Measurements from ENCODE around the gene POC1B.

Gene POC1B

DNA sequence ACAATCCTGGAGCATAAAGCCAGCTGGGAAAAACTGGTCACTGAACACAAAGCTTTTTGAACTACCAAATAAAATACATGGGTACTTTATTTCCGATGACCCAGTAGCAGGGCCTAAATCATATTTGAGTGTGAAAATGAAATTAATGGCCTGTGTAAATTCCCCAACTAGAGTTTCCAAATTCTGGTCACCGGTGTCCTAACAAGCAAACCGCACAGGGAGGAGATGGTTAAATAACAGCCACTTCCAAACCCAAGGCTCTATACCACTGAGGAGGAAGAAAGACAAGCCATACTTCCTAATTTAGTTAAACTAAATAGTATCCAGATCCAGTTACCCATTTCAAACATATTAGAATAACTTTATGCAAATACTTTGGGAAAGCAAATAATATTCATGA, 133.5 kb downstream of the POC1B start:
- ATAC-seq: no peak
- TF ChIP-seq PPARA (CRISPR knock-in tag; IDR thresholded peaks at IDR 0.05; ENCODE audit: borderline replicate concordance) (no peak), ZFP3 (CRISPR knock-in tag; IDR thresholded peaks at IDR 0.05) (no peak), ISL1 (CRISPR knock-in tag; IDR thresholded peaks at IDR 0.05) (no peak), SNAI2 (CRISPR knock-in tag; IDR thresholded peaks at IDR 0.05) (no peak), POU6F1 (CRISPR knock-in tag; IDR thresholded peaks at IDR 0.05; ENCODE audit: borderline replicate concordance, low read depth) (no peak), ZNF565 (CRISPR knock-in tag; conservative IDR thresholded peaks at IDR 0.05; ENCODE audit: low read depth) (no peak), OSR1 (CRISPR knock-in tag; IDR thresholded peaks at IDR 0.05) (no peak), BACH2 (CRISPR knock-in tag; IDR thresholded peaks at IDR 0.05; ENCODE audit: borderline replicate concordance) (no peak), PATZ1 (CRISPR knock-in tag; IDR thresholded peaks at IDR 0.05; ENCODE audit: borderline replicate concordance) (no peak), ESRRG (CRISPR knock-in tag; IDR thresholded peaks at IDR 0.05) (no peak)

DNA sequence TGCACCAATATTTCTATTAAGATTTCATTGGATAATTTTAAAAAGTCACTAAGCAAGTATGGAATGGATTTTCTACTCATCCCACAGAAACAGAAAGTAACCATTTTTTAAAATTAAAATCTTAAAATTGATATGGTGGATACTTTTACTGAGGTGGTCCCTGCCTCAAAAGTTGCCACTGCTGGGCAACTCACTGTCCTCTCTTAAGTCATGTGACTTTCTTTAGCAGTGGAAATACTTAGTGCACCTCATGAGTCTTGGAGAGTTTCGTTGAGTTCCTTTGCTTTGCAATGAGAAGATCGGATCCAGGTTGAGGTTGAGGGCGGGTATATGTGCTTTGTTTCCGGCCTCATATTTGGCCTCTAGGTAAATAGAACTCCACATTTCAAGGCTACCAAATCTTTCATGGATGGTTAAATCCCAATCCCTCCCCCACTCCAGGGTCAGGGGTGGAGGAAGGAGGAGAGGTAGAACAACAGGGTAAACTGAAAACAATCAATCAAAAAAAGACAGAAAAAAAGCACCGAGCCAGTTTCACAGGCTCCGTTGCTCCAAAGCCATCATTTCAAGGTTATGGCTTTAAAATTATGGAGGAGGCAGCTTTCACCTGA, 134.0 kb downstream of the POC1B start:
- no peak for TF ChIP-seq ARNTL (CRISPR knock-in tag; IDR thresholded peaks at IDR 0.05; ENCODE audit: borderline replicate concordance, low read depth)
- TF ChIP-seq SNAI2 (CRISPR knock-in tag; IDR thresholded peaks at IDR 0.05): no peak
- TF ChIP-seq, protein P1, sequence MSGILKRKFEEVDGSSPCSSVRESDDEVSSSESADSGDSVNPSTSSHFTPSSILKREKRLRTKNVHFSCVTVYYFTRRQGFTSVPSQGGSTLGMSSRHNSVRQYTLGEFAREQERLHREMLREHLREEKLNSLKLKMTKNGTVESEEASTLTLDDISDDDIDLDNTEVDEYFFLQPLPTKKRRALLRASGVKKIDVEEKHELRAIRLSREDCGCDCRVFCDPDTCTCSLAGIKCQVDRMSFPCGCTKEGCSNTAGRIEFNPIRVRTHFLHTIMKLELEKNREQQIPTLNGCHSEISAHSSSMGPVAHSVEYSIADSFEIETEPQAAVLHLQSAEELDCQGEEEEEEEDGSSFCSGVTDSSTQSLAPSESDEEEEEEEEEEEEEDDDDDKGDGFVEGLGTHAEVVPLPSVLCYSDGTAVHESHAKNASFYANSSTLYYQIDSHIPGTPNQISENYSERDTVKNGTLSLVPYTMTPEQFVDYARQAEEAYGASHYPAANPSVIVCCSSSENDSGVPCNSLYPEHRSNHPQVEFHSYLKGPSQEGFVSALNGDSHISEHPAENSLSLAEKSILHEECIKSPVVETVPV (CRISPR knock-in tag; IDR thresholded peaks at IDR 0.05): no peak
- no peak for TF ChIP-seq PPARA (CRISPR knock-in tag; IDR thresholded peaks at IDR 0.05; ENCODE audit: borderline replicate concordance)
- no peak for TF ChIP-seq GLIS3 (CRISPR knock-in tag; IDR thresholded peaks at IDR 0.05)
- TF ChIP-seq, protein P2, sequence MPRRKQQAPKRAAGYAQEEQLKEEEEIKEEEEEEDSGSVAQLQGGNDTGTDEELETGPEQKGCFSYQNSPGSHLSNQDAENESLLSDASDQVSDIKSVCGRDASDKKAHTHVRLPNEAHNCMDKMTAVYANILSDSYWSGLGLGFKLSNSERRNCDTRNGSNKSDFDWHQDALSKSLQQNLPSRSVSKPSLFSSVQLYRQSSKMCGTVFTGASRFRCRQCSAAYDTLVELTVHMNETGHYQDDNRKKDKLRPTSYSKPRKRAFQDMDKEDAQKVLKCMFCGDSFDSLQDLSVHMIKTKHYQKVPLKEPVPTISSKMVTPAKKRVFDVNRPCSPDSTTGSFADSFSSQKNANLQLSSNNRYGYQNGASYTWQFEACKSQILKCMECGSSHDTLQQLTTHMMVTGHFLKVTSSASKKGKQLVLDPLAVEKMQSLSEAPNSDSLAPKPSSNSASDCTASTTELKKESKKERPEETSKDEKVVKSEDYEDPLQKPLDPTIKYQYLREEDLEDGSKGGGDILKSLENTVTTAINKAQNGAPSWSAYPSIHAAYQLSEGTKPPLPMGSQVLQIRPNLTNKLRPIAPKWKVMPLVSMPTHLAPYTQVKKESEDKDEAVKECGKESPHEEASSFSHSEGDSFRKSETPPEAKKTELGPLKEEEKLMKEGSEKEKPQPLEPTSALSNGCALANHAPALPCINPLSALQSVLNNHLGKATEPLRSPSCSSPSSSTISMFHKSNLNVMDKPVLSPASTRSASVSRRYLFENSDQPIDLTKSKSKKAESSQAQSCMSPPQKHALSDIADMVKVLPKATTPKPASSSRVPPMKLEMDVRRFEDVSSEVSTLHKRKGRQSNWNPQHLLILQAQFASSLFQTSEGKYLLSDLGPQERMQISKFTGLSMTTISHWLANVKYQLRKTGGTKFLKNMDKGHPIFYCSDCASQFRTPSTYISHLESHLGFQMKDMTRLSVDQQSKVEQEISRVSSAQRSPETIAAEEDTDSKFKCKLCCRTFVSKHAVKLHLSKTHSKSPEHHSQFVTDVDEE (CRISPR knock-in tag; IDR thresholded peaks at IDR 0.05): no peak
- TF ChIP-seq ZNF565 (CRISPR knock-in tag; conservative IDR thresholded peaks at IDR 0.05; ENCODE audit: low read depth): no peak
- no peak for TF ChIP-seq RARB (CRISPR knock-in tag; IDR thresholded peaks at IDR 0.05)
- TF ChIP-seq ESRRG (CRISPR knock-in tag; IDR thresholded peaks at IDR 0.05): no peak
- TF ChIP-seq TCF4 (CRISPR knock-in tag; IDR thresholded peaks at IDR 0.05; ENCODE audit: borderline replicate concordance): no peak
- no peak for TF ChIP-seq ZNF70 (CRISPR knock-in tag; IDR thresholded peaks at IDR 0.05)
- TF ChIP-seq OSR1 (CRISPR knock-in tag; IDR thresholded peaks at IDR 0.05): no peak
- ATAC-seq: no peak

GRCh38 chr12:89390802-89391673, 134.8 kb downstream of the POC1B start:
- TF ChIP-seq ZFP3 (CRISPR knock-in tag; IDR thresholded peaks at IDR 0.05) (no peak), ISL1 (CRISPR knock-in tag; IDR thresholded peaks at IDR 0.05) (peak; percentile 29; the same call in 1 of the 2 replicates)
- ATAC-seq: peak; percentile 76

Measured in SK-N-SH treated with all-trans-retinoic acid at 6 μM for 48 hours (cell line).